ENCODE measurements around the gene CD320. TPM values are rescaled to one million over a fixed set of nuclear protein-coding genes. Genes with fewer than 3 reads are reported as not detected.

CD320 gene
- total and polyA plus RNA-seq, 7 donors: 10.2 to 72.6 (median 27.4) TPM

GRCh38 chr19:8340341-8341096 is 32.4 kb upstream of the CD320 start:
- Histone ChIP-seq H3K4me3 (no peak overlapping the region), H3K27ac (peak overlapping the region in 2 of 4 donors; percentile 10 to 81), H3K4me1 (peaks cover 0 to 16% (median 9%) of the 10 kb centered on the region in 4 donors), H3K36me3 (no peaks in the 10 kb centered on the region), H3K9me3 (no peaks in the 10 kb centered on the region), H3K27me3 (peaks cover 17 to 66% (median 50%) of the 10 kb centered on the region in 3 donors)
- intact Hi-C loops (cut with DNase I): no loop called here
- TF ChIP-seq POLR2A (IDR thresholded peaks at IDR 0.05): no peak
- TF ChIP-seq, protein P1, sequence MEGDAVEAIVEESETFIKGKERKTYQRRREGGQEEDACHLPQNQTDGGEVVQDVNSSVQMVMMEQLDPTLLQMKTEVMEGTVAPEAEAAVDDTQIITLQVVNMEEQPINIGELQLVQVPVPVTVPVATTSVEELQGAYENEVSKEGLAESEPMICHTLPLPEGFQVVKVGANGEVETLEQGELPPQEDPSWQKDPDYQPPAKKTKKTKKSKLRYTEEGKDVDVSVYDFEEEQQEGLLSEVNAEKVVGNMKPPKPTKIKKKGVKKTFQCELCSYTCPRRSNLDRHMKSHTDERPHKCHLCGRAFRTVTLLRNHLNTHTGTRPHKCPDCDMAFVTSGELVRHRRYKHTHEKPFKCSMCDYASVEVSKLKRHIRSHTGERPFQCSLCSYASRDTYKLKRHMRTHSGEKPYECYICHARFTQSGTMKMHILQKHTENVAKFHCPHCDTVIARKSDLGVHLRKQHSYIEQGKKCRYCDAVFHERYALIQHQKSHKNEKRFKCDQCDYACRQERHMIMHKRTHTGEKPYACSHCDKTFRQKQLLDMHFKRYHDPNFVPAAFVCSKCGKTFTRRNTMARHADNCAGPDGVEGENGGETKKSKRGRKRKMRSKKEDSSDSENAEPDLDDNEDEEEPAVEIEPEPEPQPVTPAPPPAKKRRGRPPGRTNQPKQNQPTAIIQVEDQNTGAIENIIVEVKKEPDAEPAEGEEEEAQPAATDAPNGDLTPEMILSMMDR (IDR thresholded peaks at IDR 0.05): peak in 1 of 4 experiments; percentile 12
- peak; percentile 34 to 76 (median 65) for TF ChIP-seq POLR2AphosphoS5 (IDR thresholded peaks at IDR 0.05)
- TF ChIP-seq EP300 (IDR thresholded peaks at IDR 0.05): peak in 1 of 4 donors; percentile 14
- DNase-seq: peak; percentile 87
- 12 to 17% methylated on average over 15 of the region's 15 CpGs for WGBS, 2 donors

- 62 to 77% methylated on average over 6 of the region's 6 CpGs for WGBS, 2 donors
- no peak overlapping the region for H3K27ac ChIP-seq
Observed at GRCh38 chr19:8338835-8339234, 30.7 kb upstream of the CD320 start.

GRCh38 chr19:8337728-8338127 is 29.6 kb upstream of the CD320 start:
- no peak overlapping the region for H3K4me3 ChIP-seq
- no peaks in the 10 kb centered on the region for H3K9me3 ChIP-seq
- intact Hi-C loops (cut with DNase I): no loop called here
- H3K27me3 ChIP-seq: peaks cover 30 to 68% (median 57%) of the 10 kb centered on the region in 3 donors
- 30 to 70% methylated on average over 7 of the region's 7 CpGs for WGBS, 2 donors
- TF ChIP-seq POLR2A (IDR thresholded peaks at IDR 0.05) (no peak), POLR2AphosphoS5 (IDR thresholded peaks at IDR 0.05) (no peak), EP300 (IDR thresholded peaks at IDR 0.05) (no peak)
- TF ChIP-seq, protein P1 (IDR thresholded peaks at IDR 0.05): no peak
- H3K4me1 ChIP-seq: peaks cover 0 to 29% (median 23%) of the 10 kb centered on the region in 4 donors
- no peak overlapping the region for H3K27ac ChIP-seq
- DNase-seq: no peak
- no peaks in the 10 kb centered on the region for H3K36me3 ChIP-seq

More at GRCh38 chr19:8338835-8339234, 30.7 kb upstream of the CD320 start:
- DNase-seq: no peak
- TF ChIP-seq, protein P1 (IDR thresholded peaks at IDR 0.05): no peak
- TF ChIP-seq EP300 (IDR thresholded peaks at IDR 0.05) (no peak), POLR2A (IDR thresholded peaks at IDR 0.05) (no peak), POLR2AphosphoS5 (IDR thresholded peaks at IDR 0.05) (no peak)
- no peaks in the 10 kb centered on the region for H3K36me3 ChIP-seq
- H3K4me1 ChIP-seq: peaks cover 0 to 33% (median 22%) of the 10 kb centered on the region in 4 donors
- H3K9me3 ChIP-seq: no peaks in the 10 kb centered on the region
- peaks cover 30 to 68% (median 57%) of the 10 kb centered on the region in 3 donors for H3K27me3 ChIP-seq
- intact Hi-C loops (cut with DNase I): no loop called here
- H3K4me3 ChIP-seq: no peak overlapping the region

DNA sequence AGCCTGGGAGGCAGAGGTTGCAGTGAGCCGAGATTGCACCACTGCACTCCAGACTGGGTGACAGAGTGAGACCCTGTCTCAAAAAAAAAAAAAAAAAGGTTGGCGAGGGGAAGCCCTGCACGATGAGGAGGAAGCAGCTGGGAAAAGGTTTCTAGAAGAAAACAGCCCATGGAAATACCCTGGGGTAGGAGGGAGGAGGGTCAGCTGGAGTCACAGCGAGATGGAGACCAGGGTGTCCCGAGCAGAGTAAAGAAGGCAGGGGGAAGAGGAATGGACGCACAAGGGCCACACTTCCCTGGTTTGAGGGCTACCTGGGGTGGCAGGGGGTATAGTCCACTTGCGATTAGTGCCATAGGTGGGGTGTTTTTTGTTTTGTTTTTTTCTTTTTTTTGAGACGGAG is 28.5 kb upstream of the CD320 start:
- H3K4me3 ChIP-seq: no peak overlapping the region

More for the DNA sequence above, 28.5 kb upstream of the CD320 start:
- Histone ChIP-seq H3K27ac (no peak overlapping the region), H3K36me3 (no peaks in the 10 kb centered on the region), H3K4me1 (peaks cover 0 to 26% (median 21%) of the 10 kb centered on the region in 4 donors), H3K27me3 (peaks cover 28 to 65% (median 47%) of the 10 kb centered on the region in 3 donors), H3K9me3 (no peaks in the 10 kb centered on the region)
- TF ChIP-seq, protein P1 (IDR thresholded peaks at IDR 0.05): no peak
- TF ChIP-seq EP300 (IDR thresholded peaks at IDR 0.05) (no peak), POLR2AphosphoS5 (IDR thresholded peaks at IDR 0.05) (no peak), POLR2A (IDR thresholded peaks at IDR 0.05) (no peak)
- intact Hi-C loops (cut with DNase I): no loop called here
- 50 to 53% methylated on average over 8 of the region's 8 CpGs for WGBS, 2 donors
- DNase-seq: no peak

Measured in sigmoid colon (tissue), 7 donors.